GM06990 (cell line): ENCODE results near the gene SIPA1L3.

Experiments
- DNase-seq: peaks from one replicate; pipeline ENCODE4 v3.0.0-alpha.2; 2011; ENCODE audit not compliant: insufficient read length; ENCODE audit errors: extremely low read depth
- H3K27me3 ChIP-seq: replicated peaks from 2 replicates; pipeline ENCODE4 v1.6.0; 2011; ENCODE audit warnings: low read length; ENCODE audit not compliant: control insufficient read depth, insufficient read depth
- H3K36me3 ChIP-seq: 2 replicates; pipeline ENCODE4 v1.5.1; 2011; ENCODE audit warnings: low read length; ENCODE audit not compliant: control insufficient read depth, insufficient read depth
- H3K4me3 ChIP-seq: replicated peaks from 2 replicates; pipeline ENCODE4 v1.5.1; 2011; ENCODE audit warnings: low read depth, mild to moderate bottlenecking, control low read depth, low read length
- TF ChIP-seq, protein P1 (sequence below): IDR thresholded peaks from 2 replicates; pipeline ENCODE4 v1.5.1; 2011; ENCODE audit warnings: low read length, control low read depth, mild to moderate bottlenecking, inconsistent platforms; ENCODE audit not compliant: insufficient read depth, poor library complexity, severe bottlenecking

SIPA1L3 gene

GRCh38 chr19:38084196-38084595 is 177.2 kb downstream of the SIPA1L3 start:
- Histone ChIP-seq H3K4me3 (no peak overlapping the region), H3K27me3 (no peaks in the 10 kb centered on the region), H3K36me3 (peaks cover 22% of the 10 kb centered on the region)
- TF ChIP-seq, protein P1, sequence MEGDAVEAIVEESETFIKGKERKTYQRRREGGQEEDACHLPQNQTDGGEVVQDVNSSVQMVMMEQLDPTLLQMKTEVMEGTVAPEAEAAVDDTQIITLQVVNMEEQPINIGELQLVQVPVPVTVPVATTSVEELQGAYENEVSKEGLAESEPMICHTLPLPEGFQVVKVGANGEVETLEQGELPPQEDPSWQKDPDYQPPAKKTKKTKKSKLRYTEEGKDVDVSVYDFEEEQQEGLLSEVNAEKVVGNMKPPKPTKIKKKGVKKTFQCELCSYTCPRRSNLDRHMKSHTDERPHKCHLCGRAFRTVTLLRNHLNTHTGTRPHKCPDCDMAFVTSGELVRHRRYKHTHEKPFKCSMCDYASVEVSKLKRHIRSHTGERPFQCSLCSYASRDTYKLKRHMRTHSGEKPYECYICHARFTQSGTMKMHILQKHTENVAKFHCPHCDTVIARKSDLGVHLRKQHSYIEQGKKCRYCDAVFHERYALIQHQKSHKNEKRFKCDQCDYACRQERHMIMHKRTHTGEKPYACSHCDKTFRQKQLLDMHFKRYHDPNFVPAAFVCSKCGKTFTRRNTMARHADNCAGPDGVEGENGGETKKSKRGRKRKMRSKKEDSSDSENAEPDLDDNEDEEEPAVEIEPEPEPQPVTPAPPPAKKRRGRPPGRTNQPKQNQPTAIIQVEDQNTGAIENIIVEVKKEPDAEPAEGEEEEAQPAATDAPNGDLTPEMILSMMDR = no peak
- no peak for DNase-seq

DNA sequence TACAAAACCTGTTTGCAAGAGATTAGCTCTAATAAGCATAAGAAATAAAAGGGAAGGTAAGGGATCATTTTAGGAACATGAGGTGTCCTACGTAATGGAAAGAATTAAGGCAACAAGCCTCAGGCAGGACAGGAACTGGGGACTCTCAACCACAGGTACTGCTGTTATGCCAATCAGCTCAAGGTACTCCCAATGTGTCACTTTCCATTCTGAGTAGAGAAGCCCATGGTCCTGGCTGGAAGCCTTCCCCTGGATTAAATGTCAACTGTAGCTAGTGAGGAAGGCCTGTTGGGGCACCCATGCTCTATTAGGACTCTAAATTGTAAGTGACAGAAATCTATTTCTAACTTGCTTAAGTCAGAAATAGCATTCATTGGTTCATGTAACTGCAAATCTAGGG is 182.4 kb downstream of the SIPA1L3 start:
- no peak for DNase-seq
- TF ChIP-seq, protein P1 = no peak
- no peak overlapping the region for H3K4me3 ChIP-seq
- no peaks in the 10 kb centered on the region for H3K27me3 ChIP-seq
- peaks cover 23% of the 10 kb centered on the region for H3K36me3 ChIP-seq

DNA sequence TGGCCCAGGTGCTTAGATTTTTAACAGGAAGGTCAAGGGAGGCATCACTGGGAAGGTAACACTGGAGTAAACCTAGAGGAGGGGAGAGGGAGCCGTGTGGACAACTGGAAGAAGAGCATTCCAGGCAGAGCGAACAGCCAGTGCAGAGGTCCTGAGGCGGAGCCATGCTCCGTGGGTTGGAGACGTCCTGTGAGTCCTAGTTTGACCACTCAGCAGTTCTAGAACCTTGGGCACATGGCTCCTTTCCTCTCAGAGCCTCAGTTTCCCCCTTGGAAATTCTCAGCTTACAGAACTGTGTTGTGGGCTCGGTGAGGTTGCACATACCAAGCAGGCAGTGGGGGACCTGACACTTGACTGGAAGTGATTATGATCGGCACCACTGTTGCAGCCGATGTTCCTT is 186.1 kb downstream of the SIPA1L3 start:
- H3K4me3 ChIP-seq = no peak overlapping the region
- TF ChIP-seq, protein P1 = no peak
- H3K36me3 ChIP-seq = peaks cover 25% of the 10 kb centered on the region
- no peak for DNase-seq
- H3K27me3 ChIP-seq = no peaks in the 10 kb centered on the region

DNA sequence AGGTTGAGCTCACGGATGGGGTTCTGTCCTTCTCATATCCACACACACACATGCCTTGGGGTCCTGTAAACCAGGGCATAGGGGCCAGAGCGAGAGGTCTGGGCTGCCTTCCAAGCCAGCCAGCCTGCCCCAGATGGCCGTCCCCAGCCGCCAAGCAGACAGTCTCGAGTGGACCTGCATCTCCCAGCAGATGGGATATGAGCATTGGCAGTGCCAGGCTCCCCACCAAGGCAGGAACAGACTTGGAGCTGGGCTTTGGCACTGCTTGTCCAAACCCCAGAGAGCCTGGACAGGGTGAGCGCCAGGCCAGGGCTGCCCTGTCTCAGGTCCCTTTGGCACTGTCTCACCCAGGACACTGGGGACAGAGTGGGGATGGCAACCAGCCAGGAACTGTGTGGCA is 186.6 kb downstream of the SIPA1L3 start:
- DNase-seq = no peak
- no peaks in the 10 kb centered on the region for H3K27me3 ChIP-seq
- TF ChIP-seq, protein P1 = no peak
- no peak overlapping the region for H3K4me3 ChIP-seq
- peaks cover 21% of the 10 kb centered on the region for H3K36me3 ChIP-seq

DNA sequence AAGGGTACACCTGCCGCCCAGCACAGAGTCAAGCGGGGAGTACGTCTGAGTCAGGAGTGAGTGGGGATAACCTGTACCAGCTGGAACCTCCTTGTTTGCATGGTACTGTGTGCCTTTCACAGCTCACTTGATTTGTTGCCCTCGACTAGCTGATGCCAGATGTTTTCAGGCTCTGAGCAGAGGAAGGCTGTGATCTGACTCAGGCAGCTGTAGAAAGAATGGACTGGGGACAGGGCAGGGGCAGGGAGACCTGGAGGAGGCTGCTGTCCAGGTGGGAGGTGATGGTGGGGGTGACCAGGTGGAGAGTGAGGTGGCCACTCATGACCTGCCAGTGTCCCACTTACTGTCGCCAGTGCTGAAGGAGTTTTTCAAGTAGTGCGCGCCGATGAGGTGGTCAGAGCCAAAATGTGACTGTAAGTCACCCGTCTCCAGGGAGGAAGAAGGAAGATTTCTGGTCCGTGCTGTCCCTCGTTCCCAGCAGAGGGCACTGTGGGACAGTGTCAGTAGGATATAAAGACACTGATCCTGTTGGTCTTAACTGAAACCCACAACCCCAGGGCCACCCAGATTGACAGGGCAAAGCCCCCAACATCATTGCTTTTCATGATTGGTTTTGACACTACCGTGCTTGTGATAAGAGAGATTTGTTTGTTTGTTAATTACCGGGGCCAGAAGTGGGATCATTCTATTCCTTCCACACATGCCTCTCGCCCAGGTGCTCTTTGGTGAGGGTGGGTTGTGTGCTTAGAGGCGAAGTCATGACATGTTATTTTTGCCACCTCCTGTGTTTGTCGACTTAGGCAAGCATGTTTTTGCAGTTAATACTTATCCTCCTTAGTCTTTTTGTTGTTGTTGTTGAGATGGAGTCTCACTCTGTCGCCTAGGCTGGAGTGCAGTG is 188.7 kb downstream of the SIPA1L3 start:
- no peak overlapping the region for H3K4me3 ChIP-seq
- H3K27me3 ChIP-seq = no peaks in the 10 kb centered on the region
- TF ChIP-seq, protein P1 = peak; percentile 68
- peaks cover 27% of the 10 kb centered on the region for H3K36me3 ChIP-seq
- no peak for DNase-seq
